Measurements from ENCODE around the gene INKA1.

The INKA1 gene

DNA sequence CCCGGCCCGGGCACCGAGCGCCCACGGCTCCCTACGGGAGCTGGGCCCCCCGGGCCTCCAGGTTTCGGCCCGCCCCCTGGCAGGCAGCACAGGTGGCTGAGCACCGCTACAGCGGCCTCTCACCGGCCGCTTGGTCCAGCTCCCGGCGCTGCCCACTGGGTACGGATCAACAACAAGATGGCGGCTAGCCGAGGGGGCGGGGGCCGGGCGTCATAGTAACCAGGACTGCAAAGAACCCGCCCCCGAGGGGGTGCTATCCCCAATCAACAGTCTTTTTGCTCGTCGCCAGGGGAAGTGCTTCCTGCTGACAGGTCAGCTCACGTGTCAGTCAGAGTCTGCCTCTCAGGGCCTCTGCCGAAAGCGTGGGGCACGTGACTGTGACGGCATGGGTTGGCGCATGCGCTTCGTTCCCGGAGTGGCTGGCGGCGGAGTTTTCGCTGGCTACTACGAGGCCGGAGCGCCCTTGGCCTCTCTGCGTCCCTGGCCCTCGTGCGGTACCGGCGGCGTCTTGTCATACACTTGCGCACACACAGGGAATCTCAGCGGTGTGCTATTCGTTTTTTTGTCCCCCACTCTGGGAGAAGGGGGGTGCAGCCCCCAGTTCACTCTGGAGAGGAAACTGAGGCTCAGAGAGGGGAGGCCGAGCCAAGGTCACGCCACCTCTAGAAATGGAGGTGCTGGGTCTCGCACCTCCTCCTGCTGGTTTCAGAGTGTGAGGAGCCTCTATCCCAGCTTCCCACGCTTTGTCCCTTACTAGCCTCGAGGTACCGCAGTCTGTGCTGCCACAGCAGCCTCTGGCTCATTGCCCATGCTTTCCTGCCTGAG, 16.5 kb upstream of the INKA1 start, which contains the start of gene IP6K1:
TSS of gene IP6K1 (minus strand) at position 186 of the 825 bp plus-strand sequence. CDS start 38,502 bp downstream, outside the sequence.
- peak; percentile 98 to 99 for DNase-seq (ENCODE audit: low read depth in 2 of 2)

GRCh38 chr3:49787182-49787464, 15.9 kb upstream of the INKA1 start:
- no peak for DNase-seq (ENCODE audit: low read depth in 2 of 2)

GRCh38 chr3:49787536-49787935, 15.5 kb upstream of the INKA1 start:
- DNase-seq (ENCODE audit: low read depth in 2 of 2) = no peak

- DNase-seq (ENCODE audit: low read depth in 2 of 2) = no peak
Observed at GRCh38 chr3:49788056-49788455, 15.0 kb upstream of the INKA1 start.

DNA sequence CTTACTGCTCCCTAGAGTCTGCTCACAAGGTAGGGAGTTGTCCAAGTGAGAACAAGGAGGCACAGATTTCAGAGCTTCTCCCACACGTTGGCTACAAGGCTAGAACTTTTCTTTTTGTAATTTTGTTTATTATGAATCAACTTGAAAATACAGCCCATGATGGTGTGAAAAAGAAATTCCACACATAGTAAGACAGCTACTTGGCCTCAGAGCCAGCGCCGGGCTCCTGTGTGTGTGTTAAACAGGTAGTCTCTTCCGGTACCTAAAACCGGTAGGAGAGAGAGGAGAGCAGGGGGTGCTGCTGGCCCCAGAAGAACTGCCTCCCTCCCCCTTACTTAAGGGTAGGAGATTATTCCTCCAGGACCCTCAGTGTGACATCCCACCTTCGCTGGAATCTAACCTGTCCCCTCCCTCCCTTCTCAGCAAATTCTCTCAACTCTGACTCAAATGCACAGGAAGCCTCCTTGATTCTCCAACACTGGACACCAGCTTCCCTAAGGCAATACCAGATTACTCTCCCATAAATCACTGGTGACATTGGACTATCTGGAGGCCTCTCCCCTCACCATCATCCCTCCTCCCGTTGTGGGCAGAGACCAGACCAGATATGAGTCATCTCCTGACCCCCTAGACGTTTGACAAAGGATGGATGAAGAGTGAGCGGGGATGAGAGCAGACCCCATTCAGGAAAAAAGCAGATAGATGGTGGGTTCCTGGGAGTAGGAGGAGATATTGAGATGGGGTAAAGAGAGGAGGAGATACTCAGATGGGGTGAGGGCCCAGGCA, 12.2 kb upstream of the INKA1 start:
- no peak for DNase-seq (ENCODE audit: low read depth in 2 of 2)

DNA sequence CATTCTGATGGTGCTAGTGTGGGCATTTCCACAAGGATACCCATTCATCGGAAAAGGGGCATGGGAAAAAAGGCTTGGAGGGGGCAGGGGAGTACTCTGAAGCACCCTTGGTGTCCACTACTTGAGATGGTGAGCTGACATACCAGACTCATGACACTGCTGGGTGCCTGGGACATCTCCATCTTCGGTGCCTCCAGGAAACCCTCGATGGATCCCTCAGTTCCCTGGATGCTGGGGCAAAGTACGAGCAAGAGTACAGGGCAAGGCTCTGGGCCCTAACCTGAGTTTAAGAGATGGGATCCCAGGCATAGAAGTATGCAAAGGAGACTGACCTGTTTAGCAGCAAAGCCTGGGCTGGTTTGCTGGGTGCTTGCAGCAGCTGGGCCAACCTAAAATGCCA, 11.5 kb upstream of the INKA1 start:
- no peak for DNase-seq (ENCODE audit: low read depth in 2 of 2)

DNA sequence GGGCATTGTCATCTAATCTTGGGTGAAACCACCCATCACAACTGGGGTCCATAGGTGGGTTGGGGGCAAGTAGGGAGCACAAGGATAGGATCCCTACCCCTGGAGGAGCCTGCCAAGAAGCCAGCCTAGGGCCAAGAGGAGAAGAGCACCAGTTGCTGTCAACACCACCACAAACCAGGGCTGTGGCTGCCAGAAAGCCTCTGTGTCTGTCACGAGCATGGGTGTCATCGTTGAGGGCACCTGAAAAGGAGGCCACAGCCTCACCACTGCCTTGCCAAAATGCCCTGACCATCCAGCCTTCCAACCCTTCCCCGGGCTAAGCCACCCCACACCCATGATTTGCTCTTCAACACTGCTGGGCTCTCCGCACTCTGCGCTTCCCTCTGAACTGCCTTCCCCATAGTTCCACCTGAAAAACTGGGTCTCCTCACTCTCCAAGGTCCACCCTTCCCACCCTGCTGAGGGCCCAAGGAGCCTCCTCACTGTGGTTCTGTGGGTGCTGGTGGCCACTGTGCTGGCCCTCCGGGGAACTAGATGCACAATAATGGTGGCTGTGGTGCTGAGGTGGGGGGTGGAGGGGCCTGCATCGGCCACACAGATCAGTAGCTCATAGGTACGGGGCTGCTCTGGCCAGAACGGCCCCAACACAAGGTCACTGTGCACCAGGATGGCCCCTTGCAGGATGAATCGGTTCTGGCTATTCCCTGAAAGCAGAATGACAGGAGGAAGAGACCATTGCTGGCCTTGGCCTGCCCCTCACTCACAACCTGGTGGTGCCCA, 10.5 kb upstream of the INKA1 start:
- DNase-seq (ENCODE audit: low read depth in 2 of 2) = no peak

GRCh38 chr3:49793486-49794085, 9.5 kb upstream of the INKA1 start:
- DNase-seq (ENCODE audit: low read depth in 2 of 2) = no peak

GRCh38 chr3:49794431-49794830, 8.6 kb upstream of the INKA1 start:
- DNase-seq (ENCODE audit: low read depth in 2 of 2) = no peak

GRCh38 chr3:49794926-49795905, 7.8 kb upstream of the INKA1 start:
- no peak for DNase-seq (ENCODE audit: low read depth in 2 of 2)

DNA sequence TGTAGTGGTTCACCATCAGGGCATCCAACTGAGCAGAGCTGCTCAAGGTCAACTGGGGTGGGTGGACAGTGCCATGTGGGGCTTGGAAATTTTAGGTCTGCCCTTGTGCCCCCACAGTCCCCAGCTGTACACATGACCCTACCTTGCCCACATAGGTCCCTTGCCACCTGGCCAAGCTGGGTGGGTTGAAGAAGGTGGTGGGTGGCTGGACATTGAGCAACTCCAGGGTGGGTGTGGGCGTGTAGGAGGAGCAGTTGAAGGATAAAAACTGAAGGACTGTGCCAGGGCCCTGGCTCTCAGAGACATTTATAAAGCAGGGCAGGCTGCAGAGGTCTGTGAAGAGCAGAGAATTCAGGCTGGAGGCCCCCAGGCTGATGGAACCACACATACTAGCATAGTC, 4.0 kb upstream of the INKA1 start:
- no peak for DNase-seq (ENCODE audit: low read depth in 2 of 2)

DNA sequence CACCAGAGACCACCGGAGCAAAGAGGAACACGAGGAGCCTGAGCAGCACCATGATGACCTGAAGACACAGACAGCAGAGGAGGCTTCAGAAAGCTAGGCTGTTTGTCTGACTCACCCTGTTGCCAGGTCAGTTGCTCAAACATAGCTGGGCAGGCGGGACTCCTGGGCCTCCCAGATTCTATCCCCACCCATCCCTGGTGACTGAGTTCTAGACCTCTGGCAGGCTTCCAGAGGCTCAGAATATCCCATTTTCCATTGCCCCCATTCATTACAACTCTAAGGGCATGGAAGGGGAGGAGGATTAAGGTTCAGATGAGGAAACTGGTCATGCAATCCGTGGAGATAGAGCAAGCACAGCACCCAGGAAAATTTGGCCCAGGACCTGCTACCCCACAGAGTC, 3.3 kb upstream of the INKA1 start, which contains the start of gene CDHR4:
TSS of gene CDHR4 (minus strand) at position 113 of the 400 bp plus-strand sequence. CDS start at position 52, 61 bp downstream.
- DNase-seq (ENCODE audit: low read depth in 2 of 2) = no peak

GRCh38 chr3:49801160-49801559, 1.9 kb upstream of the INKA1 start:
- DNase-seq (ENCODE audit: low read depth in 2 of 2) = no peak

DNA sequence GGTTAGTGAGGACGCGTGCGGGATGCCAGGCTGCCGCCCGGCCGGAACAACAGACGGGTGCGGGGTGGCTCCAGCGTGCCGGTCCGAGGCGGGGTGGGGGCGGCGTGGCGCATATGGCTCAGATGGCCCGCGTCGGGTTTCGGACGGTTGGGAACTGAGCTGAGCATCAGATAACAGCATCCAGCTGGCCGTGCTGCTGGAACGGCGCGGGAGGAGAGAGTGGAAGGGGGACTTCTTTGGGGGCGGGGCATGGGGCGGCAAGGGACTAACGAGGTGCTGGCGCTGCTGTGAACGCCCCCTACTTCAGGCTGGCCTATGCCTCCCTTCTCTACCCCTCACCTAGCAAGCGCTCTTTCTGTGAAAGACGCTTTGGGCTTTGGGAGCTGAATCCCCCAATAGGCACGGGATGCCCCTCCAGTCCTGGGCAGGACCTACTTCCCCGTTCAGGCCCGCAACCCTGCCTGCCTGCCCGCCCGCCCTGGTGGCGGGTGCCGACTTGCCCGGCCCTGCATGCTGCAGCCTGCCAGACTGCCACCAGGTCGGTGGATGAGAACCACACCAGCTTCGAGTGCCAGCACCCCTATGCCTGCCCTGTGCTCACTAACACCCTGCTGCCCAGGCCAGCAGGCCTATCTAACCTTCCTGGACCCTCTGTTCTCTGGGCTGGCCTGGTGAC, 542 bp downstream of the INKA1 start:
- no peak for DNase-seq (ENCODE audit: low read depth in 2 of 2)

- DNase-seq (ENCODE audit: low read depth in 2 of 2) = no peak
Observed at GRCh38 chr3:49804141-49805041, 1.3 kb downstream of the INKA1 start.

DNA sequence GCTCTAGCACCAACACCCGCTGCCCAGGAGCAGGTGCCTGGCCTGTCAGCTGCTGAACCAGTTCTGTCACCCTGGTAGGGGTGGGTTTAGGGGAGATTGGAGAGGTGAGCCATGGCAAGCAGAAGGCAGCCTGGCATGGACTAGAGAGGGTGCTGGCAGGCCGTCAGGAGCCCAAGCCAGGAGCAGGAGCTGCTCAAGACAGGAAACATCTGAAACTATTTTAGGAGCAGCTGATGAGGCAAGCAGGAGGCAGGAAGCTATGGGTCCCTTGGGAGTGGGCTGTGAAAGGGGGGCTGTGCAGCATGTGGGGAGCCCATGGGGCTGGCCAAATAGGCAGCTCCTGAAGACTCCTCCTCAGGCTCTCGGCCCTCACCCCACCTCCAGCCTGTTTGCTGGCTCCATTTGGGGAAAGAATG, 2.3 kb downstream of the INKA1 start:
- DNase-seq (ENCODE audit: low read depth in 2 of 2) = no peak

GRCh38 chr3:49805897-49806701, 3.0 kb downstream of the INKA1 start:
- DNase-seq (ENCODE audit: low read depth in 2 of 2) = no peak

DNA sequence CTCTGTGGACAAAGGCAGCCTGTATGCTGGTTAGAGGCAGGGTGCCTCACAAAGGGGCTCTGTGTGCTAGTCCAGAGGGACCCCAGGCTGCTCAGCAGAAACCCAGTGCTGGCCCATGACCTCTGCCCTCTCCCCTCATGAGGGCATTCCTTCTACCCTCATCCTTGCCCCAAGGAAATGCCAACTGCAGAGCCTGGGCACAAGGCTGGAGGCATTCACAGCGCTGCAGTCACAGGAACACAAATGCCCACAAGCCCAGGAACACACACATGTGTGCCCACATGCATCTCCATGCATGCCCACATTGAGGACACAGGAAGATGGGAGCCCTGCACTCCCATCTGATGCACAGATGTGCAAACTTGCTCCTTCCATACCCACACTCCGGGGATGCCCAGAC, 3.8 kb downstream of the INKA1 start:
- no peak for DNase-seq (ENCODE audit: low read depth in 2 of 2)
